Endothelial cell (in vitro differentiated cells): ENCODE measurements around the gene GMFB. TPM values are rescaled to one million over a fixed set of nuclear protein-coding genes. Genes with fewer than 3 reads are reported as not detected.

Experiments
- DNase-seq: peaks from one replicate; pipeline ENCODE4 v3.0.0; 2021; ENCODE audit warnings: low spot score
- H3K27ac Mint-ChIP-seq: one replicate; pipeline ENCODE4 v1.8.0; 2021; ENCODE audit warnings: mixed read lengths, inconsistent platforms; ENCODE audit not compliant: unreplicated experiment
- H3K27me3 Mint-ChIP-seq: one replicate; pipeline ENCODE4 v1.8.0; 2021; ENCODE audit warnings: mild to moderate bottlenecking, moderate library complexity, mixed read lengths, inconsistent platforms; ENCODE audit not compliant: unreplicated experiment
- H3K36me3 Mint-ChIP-seq: one replicate; pipeline ENCODE4 v1.8.0; 2021; ENCODE audit warnings: mild to moderate bottlenecking, low read depth, mixed read lengths, inconsistent platforms; ENCODE audit not compliant: unreplicated experiment
- H3K4me1 Mint-ChIP-seq: one replicate; pipeline ENCODE4 v1.8.0; 2021; ENCODE audit warnings: mild to moderate bottlenecking, mixed read lengths, inconsistent platforms; ENCODE audit not compliant: unreplicated experiment
- H3K4me3 Mint-ChIP-seq: one replicate; pipeline ENCODE4 v1.8.0; 2021; ENCODE audit warnings: mild to moderate bottlenecking, mixed read lengths, inconsistent platforms; ENCODE audit not compliant: unreplicated experiment
- H3K9me3 Mint-ChIP-seq: one replicate; pipeline ENCODE4 v1.8.0; 2021; ENCODE audit warnings: mixed read lengths, inconsistent platforms; ENCODE audit not compliant: unreplicated experiment
- CTCF ChIP-seq: fragments of 200-600 bp; sonication (generic); IDR thresholded peaks from one replicate; pipeline ENCODE4 v1.5.0; 2021; ENCODE audit warnings: antibody characterized with exemption; ENCODE audit not compliant: unreplicated experiment
- total RNA-seq: library from RNA; stranded (reverse); fragmentation: NEBNext Ultra II Directional; extraction: Animal tissue kit (Norgen Biotek cat#: 25700); gene quantifications from one replicate; pipeline ENCODE4 v1.2.1, GENCODE V29; 2021; ENCODE audit not compliant: unreplicated experiment

GMFB gene
- total RNA-seq, 1 donor from 2014 or later, result 86.2 TPM

GRCh38 chr14:54533100-54533499 is 44.3 kb upstream of the GMFB start:
- Mint-ChIP-seq H3K27me3 (peaks cover 1% of the 10 kb centered on the region), H3K4me3 (no peak overlapping the region), H3K9me3 (no peaks in the 10 kb centered on the region), H3K4me1 (peaks cover 20% of the 10 kb centered on the region), H3K27ac (peak overlapping the region; percentile 76), H3K36me3 (no peaks in the 10 kb centered on the region)
- TF ChIP-seq CTCF, result no peak
- no peak for DNase-seq

DNA sequence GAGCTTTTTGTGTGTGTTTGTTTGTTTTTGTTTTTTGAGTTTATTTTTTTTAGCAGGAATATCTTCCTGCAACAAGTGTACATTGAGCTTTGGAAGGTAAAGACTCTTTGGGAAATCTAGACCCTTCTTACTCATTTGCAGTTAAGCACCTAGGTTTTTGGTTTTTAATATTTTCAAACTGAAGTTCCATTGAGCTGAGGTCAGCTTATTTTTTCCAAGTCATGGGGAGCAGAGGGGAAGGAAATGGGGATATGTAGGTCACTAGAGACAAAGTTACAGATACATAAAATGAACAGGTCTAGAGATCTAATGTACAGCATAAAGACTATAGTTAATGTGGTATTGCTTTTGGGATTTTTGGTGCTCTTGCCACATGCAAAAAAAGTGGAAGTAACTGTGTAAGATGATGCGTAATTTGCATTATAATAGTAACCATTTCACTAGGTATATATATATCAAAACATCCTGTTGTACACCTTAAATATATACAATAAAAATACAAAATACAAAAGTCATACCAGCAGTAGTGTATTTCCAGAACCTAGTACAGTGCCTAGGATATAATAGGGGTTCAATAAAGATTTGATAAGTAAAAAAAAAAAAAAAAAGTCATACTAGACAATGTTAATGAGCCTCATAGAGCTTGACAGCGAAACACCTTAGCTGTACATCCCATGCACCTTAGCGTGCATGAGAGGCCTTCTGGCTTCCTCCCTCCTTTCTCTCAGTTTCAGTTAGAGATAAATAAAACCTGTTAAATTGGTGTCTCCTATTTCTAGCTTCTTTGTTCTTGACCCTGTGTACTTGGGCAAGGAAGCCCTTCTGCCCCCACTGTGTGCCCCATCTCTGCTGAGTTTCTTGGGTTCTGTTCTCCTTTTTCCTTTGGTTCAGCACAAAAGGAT is 43.6 kb upstream of the GMFB start:
- Mint-ChIP-seq H3K36me3 (no peaks in the 10 kb centered on the region), H3K27me3 (peaks cover 1% of the 10 kb centered on the region), H3K4me1 (peaks cover 20% of the 10 kb centered on the region), H3K4me3 (no peak overlapping the region), H3K27ac (peak overlapping the region; percentile 76), H3K9me3 (no peaks in the 10 kb centered on the region)
- no peak for TF ChIP-seq CTCF
- DNase-seq, result no peak

DNA sequence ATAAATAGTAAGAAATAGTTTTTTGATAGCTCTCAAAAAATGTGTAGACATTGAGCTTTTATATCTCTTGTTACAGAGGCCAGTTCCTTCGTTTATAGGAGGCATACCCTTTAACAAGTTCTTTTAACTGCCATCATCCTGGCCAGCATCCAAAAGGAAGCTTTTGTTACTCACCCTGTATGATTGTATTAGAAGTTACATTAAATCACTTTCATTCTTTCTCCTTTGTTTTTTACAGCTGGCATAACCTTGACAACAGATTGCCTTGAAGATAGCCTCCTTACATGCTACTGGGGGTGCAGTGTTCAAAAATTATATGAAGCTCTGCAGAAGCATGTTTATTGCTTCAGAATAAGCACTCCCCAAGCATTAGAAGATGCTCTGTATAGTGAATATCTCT is 41.0 kb upstream of the GMFB start:
- Mint-ChIP-seq H3K27me3 (no peaks in the 10 kb centered on the region), H3K27ac (no peak overlapping the region), H3K4me3 (no peak overlapping the region), H3K9me3 (no peaks in the 10 kb centered on the region), H3K36me3 (peaks cover 3% of the 10 kb centered on the region), H3K4me1 (peaks cover 8% of the 10 kb centered on the region)
- TF ChIP-seq CTCF, result no peak
- DNase-seq, result no peak

DNA sequence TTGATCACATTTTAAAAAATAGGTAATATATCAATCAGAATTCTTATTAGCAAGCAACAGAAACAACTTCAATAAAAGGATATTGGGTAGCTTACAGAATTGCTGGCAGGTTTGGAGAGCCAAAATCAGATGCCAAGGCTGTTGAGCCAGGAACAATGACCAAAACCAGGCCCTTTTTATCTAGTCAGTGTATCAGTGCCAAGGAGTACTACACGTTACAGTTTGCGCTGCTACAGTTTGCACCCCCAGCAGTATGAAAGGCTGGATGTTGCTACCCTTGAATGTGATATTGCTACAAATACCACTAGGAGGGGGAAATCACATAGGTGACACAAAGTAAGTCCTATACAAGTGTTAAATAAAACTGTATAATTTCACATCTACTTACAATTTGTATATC is 40.2 kb upstream of the GMFB start:
- no peak for TF ChIP-seq CTCF
- no peak for DNase-seq
- Mint-ChIP-seq H3K9me3 (no peaks in the 10 kb centered on the region), H3K27me3 (no peaks in the 10 kb centered on the region), H3K4me3 (no peak overlapping the region), H3K36me3 (peaks cover 10% of the 10 kb centered on the region), H3K4me1 (peaks cover 8% of the 10 kb centered on the region), H3K27ac (no peak overlapping the region)

DNA sequence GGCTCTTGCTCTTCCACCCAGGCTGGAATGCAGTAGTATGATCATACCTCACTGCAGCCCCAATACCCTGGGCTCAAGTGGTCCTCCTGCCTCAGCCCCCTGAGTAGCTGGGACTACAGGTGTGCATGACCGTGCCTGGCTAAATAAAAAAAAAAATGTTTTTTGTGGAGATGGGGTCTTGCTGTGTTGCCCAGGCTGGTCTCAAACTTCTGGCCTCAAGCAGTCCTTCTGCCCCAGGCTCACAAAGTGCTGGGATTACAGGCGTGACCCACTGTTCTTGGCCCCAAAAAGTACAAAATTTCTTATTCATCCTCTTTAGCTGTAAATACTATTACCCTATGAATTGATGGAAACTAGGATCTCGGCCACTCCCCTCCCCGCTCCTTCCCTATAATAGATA is 35.6 kb upstream of the GMFB start:
- H3K27ac Mint-ChIP-seq, result no peak overlapping the region
- H3K27me3 Mint-ChIP-seq, result no peaks in the 10 kb centered on the region
- no peaks in the 10 kb centered on the region for H3K4me1 Mint-ChIP-seq
- no peak for DNase-seq
- no peak overlapping the region for H3K4me3 Mint-ChIP-seq
- no peaks in the 10 kb centered on the region for H3K9me3 Mint-ChIP-seq
- TF ChIP-seq CTCF, result no peak
- H3K36me3 Mint-ChIP-seq, result peaks cover 14% of the 10 kb centered on the region
